ENCODE results near the gene OR52N2.

- TF ChIP-seq EZH2 (IDR thresholded peaks at IDR 0.05), result no peak
- TF ChIP-seq FOXP2 (optimal IDR thresholded peaks at IDR 0.05; ENCODE audit: control extremely low read depth, extremely low read length, insufficient read depth), result no peak
Measured at GRCh38 chr11:5803982-5804381, 4.7 kb upstream of the OR52N2 start.
